ENCODE results near the gene EMC9.
A peak's percentile ranks its signal among the peaks of the same experiment; 100 is the strongest.

DNA sequence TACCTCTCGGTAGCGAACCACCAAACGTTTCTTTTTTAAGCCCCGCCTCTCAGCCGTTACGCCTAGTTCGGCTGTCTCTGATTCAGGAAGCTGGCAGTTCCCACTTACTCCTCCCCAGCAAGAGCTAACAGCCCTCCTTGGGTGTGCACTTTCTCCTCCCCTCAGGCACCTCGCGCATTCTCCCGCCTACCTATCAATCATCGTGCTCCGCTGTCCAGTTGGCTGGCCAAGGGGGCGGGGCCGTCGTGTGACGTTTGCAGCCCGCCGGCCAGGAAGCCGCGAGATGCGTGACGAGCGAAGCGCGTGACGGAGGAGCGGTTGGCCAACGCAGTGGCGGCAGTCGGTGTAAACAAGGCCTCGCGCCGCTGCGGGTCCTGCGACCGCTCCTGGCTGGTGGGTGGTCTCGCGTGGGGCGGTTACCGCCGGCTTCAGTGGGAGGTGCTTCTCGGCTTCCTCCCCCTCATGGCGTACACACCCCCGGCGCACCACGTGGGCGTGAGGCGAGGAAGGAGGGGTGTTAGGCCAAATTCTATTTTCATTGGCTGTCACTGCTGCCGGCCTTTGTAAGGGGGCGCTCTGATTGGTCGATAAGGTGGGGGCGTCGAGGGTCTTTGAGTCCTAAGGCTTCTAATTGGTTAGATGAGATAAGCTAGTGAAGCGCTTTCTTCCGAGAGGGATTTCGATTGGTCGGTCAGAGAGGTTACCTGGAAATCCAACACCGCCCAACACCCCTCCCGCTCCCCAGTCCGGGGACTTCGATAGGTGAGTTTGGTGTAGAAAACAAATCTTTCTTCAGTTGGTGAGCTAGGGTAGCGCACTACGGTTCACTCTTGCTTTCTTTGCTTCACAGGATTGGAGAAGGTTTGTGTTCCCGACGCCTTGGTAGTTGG lies 26.6 kb downstream of the EMC9 start, which contains the start of the genes DCAF11 and NRL:
- TF ChIP-seq POLR2A (IDR thresholded peaks at IDR 0.05): peak; percentile 41 to 66
- TF ChIP-seq, protein P1, sequence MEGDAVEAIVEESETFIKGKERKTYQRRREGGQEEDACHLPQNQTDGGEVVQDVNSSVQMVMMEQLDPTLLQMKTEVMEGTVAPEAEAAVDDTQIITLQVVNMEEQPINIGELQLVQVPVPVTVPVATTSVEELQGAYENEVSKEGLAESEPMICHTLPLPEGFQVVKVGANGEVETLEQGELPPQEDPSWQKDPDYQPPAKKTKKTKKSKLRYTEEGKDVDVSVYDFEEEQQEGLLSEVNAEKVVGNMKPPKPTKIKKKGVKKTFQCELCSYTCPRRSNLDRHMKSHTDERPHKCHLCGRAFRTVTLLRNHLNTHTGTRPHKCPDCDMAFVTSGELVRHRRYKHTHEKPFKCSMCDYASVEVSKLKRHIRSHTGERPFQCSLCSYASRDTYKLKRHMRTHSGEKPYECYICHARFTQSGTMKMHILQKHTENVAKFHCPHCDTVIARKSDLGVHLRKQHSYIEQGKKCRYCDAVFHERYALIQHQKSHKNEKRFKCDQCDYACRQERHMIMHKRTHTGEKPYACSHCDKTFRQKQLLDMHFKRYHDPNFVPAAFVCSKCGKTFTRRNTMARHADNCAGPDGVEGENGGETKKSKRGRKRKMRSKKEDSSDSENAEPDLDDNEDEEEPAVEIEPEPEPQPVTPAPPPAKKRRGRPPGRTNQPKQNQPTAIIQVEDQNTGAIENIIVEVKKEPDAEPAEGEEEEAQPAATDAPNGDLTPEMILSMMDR (IDR thresholded peaks at IDR 0.05): no peak

Measured in thyroid gland (tissue), 4 donors.